ENCODE results near the gene NDUFA13.

Gene NDUFA13

DNA sequence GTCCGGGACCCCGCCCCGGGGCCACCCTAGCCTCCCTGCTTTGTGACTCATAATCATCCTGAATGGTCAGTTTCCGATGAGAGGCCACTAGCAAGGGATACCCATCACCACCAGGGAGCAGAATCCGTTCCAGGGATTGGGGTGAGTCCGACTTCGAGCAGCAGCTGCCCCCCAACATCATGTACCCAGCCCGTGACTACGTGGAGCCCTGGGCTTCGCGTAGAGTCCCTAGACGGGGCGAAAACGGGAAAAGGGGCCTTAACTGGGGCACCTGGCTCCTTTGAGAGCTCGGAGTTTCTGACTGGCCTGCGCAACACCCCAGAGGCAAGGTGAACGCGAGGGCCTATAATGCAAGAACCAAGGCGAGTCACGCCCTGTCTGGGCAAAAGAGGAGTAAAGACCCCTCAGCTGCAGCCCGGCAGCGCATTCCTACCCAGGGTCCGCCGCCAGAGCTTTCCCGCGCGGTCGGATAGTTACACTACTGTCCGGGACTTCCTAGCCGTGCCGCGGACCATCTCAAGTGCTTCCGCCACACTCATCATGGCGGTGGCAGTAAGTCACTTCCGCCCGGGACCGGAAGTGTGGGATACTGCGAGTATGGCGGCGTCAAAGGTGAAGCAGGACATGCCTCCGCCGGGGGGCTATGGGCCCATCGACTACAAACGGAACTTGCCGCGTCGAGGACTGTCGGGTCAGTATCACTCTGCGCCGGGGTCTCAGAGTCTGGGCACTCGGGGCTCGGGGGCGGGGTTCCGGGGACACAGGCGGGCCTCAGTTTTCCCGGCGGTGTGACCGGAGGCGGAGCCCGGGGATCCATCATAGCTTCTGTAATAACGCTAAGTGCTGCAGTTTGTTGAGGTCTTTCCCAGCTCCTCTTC, at the start of gene NDUFA13:
Gene NDUFA13 (plus strand): TSS at position 584 of the 878 bp plus-strand sequence. CDS start 14 bp downstream, at position 598.
- Histone ChIP-seq H3K4me3 (ENCODE audit: low read length) (peak within 1 kb of the TSS; percentile 98), H4K20me1 (ENCODE audit: insufficient read depth, low read length) (no peaks in the 10 kb centered on the region), H3K4me1 (ENCODE audit: low read length) (peaks cover 3% of the 10 kb centered on the region; the same call in 1 of the 2 replicates), H3K9me3 (replicated peaks; ENCODE audit: insufficient read depth, low read length) (no peaks in the 10 kb centered on the region), H3K9ac (ENCODE audit: low read length) (peak within 1 kb of the TSS; percentile 87), H3K4me2 (ENCODE audit: low read depth, low read length) (peak within 1 kb of the TSS; percentile 91), H2AFZ (ENCODE audit: low read length) (peak within 1 kb of the TSS; percentile 99), H3F3A (ENCODE audit: insufficient read depth, low read length) (peaks cover 10% of the 10 kb centered on the region; the same call in 1 of the 2 replicates), H3K79me2 (ENCODE audit: low read length) (peaks cover 41% of the 10 kb centered on the region), H3K27ac (ENCODE audit: low read length) (peak within 1 kb of the TSS; percentile 51; the same call in 1 of the 2 replicates), H3K27me3 (replicated peaks; ENCODE audit: insufficient read depth, low read length) (no peaks in the 10 kb centered on the region), H3K36me3 (replicated peaks; ENCODE audit: insufficient read depth, low read length) (no peaks in the 10 kb centered on the region), H3K9me2 (replicated peaks; ENCODE audit: insufficient read depth, low read length) (no peaks in the 10 kb centered on the region)
- peak; percentile 91 for DNase-seq
- no peak for TF ChIP-seq EZH2 (optimal IDR thresholded peaks at IDR 0.05; ENCODE audit: low read depth, low read length)

- Histone ChIP-seq H3K4me1 (ENCODE audit: low read length) (no peaks in the 10 kb centered on the region), H3K9me2 (replicated peaks; ENCODE audit: insufficient read depth, low read length) (no peaks in the 10 kb centered on the region), H3F3A (ENCODE audit: insufficient read depth, low read length) (no peaks in the 10 kb centered on the region), H3K36me3 (replicated peaks; ENCODE audit: insufficient read depth, low read length) (peaks cover 13% of the 10 kb centered on the region), H3K27ac (ENCODE audit: low read length) (no peak overlapping the region), H3K9ac (ENCODE audit: low read length) (no peak overlapping the region), H3K4me3 (ENCODE audit: low read length) (no peak overlapping the region), H3K4me2 (ENCODE audit: low read depth, low read length) (no peak overlapping the region), H2AFZ (ENCODE audit: low read length) (no peak overlapping the region), H3K79me2 (ENCODE audit: low read length) (peaks cover 62% of the 10 kb centered on the region), H4K20me1 (ENCODE audit: insufficient read depth, low read length) (no peaks in the 10 kb centered on the region), H3K9me3 (replicated peaks; ENCODE audit: insufficient read depth, low read length) (no peaks in the 10 kb centered on the region), H3K27me3 (replicated peaks; ENCODE audit: insufficient read depth, low read length) (no peaks in the 10 kb centered on the region)
- no peak for TF ChIP-seq EZH2phosphoT487 (IDR thresholded peaks at IDR 0.05; ENCODE audit: low read length)
- no peak for TF ChIP-seq CTCF (IDR thresholded peaks at IDR 0.05; ENCODE audit: low read length)
- TF ChIP-seq EZH2 (optimal IDR thresholded peaks at IDR 0.05; ENCODE audit: low read depth, low read length) = no peak
- no peak for DNase-seq
Observed at GRCh38 chr19:19468424-19469050, 47.5 kb upstream of the NDUFA13 start.

GRCh38 chr19:19470579-19470978, 45.4 kb upstream of the NDUFA13 start:
- TF ChIP-seq EZH2phosphoT487 (IDR thresholded peaks at IDR 0.05; ENCODE audit: low read length) = no peak
- TF ChIP-seq CTCF (IDR thresholded peaks at IDR 0.05; ENCODE audit: low read length) = no peak
- TF ChIP-seq EZH2 (optimal IDR thresholded peaks at IDR 0.05; ENCODE audit: low read depth, low read length) = no peak
- H3K4me1 ChIP-seq (ENCODE audit: low read length) = no peaks in the 10 kb centered on the region

More at GRCh38 chr19:19470579-19470978, 45.4 kb upstream of the NDUFA13 start:
- Histone ChIP-seq H4K20me1 (ENCODE audit: insufficient read depth, low read length) (no peaks in the 10 kb centered on the region), H3K4me2 (ENCODE audit: low read depth, low read length) (no peak overlapping the region), H3K27me3 (replicated peaks; ENCODE audit: insufficient read depth, low read length) (no peaks in the 10 kb centered on the region), H3K36me3 (replicated peaks; ENCODE audit: insufficient read depth, low read length) (peaks cover 9% of the 10 kb centered on the region), H3K9me3 (replicated peaks; ENCODE audit: insufficient read depth, low read length) (no peaks in the 10 kb centered on the region), H3F3A (ENCODE audit: insufficient read depth, low read length) (no peaks in the 10 kb centered on the region), H3K4me3 (ENCODE audit: low read length) (no peak overlapping the region), H3K9ac (ENCODE audit: low read length) (no peak overlapping the region), H3K27ac (ENCODE audit: low read length) (no peak overlapping the region), H3K9me2 (replicated peaks; ENCODE audit: insufficient read depth, low read length) (no peaks in the 10 kb centered on the region), H2AFZ (ENCODE audit: low read length) (no peak overlapping the region), H3K79me2 (ENCODE audit: low read length) (peaks cover 63% of the 10 kb centered on the region)
- DNase-seq = no peak
